ENCODE results near the gene TDRD12.
"Not testable (repeated sequence)": the region's sequence is repeated elsewhere in the genome, so short reads cannot be mapped to it uniquely, and the experiment has no call there.

TDRD12 gene

DNA sequence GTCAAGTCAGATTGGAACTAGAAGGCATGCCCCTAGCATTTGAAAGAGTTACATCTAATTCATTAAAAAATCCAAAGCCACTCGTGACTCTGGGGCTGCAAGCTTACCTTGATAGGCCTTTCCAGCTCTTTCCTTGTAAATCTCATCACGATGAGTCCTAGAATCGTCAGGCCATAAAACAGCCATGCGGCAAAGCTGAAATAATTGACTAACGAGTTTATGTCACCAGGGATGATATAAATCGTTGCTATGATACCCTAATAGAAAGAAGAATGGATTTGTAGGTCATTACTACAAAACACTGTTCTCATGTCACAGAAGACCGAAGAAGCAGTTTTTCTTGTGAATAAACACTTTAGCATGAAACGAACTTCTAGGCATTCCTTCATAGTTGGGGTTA is 122.5 kb downstream of the TDRD12 start:
- Histone ChIP-seq H3K4me1 (no peaks in the 10 kb centered on the region), H3K4me3 (no peak overlapping the region)

DNA sequence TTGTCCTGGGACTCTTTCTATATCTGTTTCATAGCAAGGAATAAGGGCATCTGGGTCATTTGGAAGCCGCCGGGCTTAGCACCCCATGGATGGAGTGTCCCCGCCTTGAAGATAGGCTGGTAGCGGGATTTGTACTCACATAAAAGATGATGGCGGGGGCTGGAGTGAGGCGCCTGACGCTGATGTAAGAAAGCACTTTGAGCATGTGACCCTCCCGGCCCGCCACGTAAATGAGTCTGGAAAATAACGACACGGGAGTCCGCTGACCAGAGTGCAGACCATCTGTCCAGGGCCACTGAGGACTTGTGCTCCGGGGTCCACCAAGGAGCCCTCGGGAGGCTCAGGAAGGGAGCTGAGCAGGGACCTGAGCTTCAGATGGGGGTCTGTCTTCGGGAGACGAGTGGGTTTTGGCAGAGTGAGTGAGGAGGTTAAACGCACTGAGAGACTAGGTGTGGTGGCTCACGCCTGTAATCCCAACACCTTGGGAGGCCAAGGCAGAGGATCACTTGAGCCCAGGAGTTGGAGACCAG is 124.2 kb downstream of the TDRD12 start:
- no peaks in the 10 kb centered on the region for H3K36me3 ChIP-seq

More for the DNA sequence above, 122.5 kb downstream of the TDRD12 start:
- H3K9me3 ChIP-seq, result peaks cover 27% of the 10 kb centered on the region
- no peaks in the 10 kb centered on the region for H3K36me3 ChIP-seq
- no peak overlapping the region for H3K4me2 ChIP-seq
- no peak overlapping the region for H3K9ac ChIP-seq
- no peaks in the 10 kb centered on the region for H3K27me3 ChIP-seq
- H3K27ac ChIP-seq, result no peak overlapping the region
- no peak for TF ChIP-seq Cebpa-rat (IDR thresholded peaks at IDR 0.05)
- H4K20me1 ChIP-seq, result no peaks in the 10 kb centered on the region

DNA sequence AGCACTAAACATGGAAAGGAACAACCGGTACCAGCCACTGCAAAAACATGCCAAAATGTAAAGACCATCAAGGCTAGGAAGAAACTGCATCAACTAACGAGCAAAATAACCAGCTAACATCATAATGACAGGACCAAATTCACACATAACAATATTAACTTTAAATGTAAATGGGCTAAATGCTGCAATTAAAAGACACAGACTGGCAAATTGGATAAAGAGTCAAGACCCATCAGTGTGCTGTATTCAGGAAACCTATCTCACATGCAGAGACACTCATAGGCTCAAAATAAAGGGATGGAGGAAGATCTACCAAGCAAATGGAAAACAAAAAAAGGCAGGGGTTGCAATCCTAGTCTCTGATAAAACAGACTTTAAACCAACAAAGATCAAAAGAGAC is 128.5 kb downstream of the TDRD12 start:
- not testable (repeated sequence) for H3K4me2 ChIP-seq, H3K9ac ChIP-seq, H3K27me3 ChIP-seq, H3K36me3 ChIP-seq, H3K4me1 ChIP-seq, H3K9me3 ChIP-seq, H3K4me3 ChIP-seq, H3K27ac ChIP-seq, H4K20me1 ChIP-seq

More for the DNA sequence above, 124.2 kb downstream of the TDRD12 start:
- Histone ChIP-seq H3K4me3 (no peak overlapping the region), H3K27ac (no peak overlapping the region), H3K4me1 (no peaks in the 10 kb centered on the region), H3K27me3 (no peaks in the 10 kb centered on the region), H3K9ac (no peak overlapping the region), H3K4me2 (no peak overlapping the region), H3K9me3 (peaks cover 26% of the 10 kb centered on the region), H4K20me1 (no peaks in the 10 kb centered on the region)
- TF ChIP-seq Cebpa-rat (IDR thresholded peaks at IDR 0.05), result no peak

DNA sequence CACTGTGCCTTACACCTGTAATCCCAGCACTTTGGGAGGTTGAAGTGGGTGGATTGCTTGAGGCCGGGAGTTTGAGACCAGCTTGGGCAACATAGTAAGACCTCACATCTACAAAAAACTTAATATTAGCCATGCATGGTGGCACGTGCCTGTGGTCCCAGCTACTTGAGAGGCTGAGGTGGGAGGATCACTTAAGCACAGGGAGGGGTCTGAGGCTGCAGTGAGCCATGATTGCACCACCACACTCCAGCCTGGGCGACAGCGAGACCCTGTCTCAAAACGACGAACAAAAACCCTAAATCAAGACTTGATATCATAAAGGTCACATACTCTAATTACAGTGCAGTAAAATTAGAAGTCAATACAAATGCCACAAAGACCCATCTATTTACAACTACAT is 132.6 kb downstream of the TDRD12 start:
- Histone ChIP-seq H3K27me3 (no peaks in the 10 kb centered on the region), H3K27ac (no peak overlapping the region), H3K4me3 (no peak overlapping the region), H3K9ac (no peak overlapping the region), H3K9me3 (no peaks in the 10 kb centered on the region), H3K36me3 (no peaks in the 10 kb centered on the region), H3K4me1 (no peaks in the 10 kb centered on the region), H3K4me2 (no peak overlapping the region), H4K20me1 (no peaks in the 10 kb centered on the region)
- TF ChIP-seq Cebpa-rat (IDR thresholded peaks at IDR 0.05), result no peak

DNA sequence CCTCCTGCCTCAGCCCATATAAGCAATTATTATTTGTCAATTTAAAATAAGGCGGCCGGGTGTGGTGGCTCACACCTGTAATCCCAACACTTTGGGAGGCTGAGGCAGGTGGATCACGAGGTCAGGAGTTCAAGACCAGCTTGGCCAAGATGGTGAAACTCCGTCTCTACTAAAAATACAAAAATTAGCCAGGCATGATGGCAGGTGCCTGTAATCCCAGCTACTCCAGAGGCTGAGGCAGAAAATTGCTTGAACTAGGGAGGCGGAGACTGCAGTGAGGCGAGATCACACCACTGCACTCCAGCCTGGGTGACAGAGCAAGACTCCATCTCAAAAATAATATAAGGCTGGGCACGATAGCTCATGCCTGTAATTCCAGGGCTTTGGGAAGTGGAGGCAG is 137.3 kb downstream of the TDRD12 start:
- not testable (repeated sequence) for H3K4me2 ChIP-seq, H3K27me3 ChIP-seq, H4K20me1 ChIP-seq, H3K4me1 ChIP-seq, H3K9ac ChIP-seq, H3K9me3 ChIP-seq, H3K4me3 ChIP-seq, H3K36me3 ChIP-seq, H3K27ac ChIP-seq

DNA sequence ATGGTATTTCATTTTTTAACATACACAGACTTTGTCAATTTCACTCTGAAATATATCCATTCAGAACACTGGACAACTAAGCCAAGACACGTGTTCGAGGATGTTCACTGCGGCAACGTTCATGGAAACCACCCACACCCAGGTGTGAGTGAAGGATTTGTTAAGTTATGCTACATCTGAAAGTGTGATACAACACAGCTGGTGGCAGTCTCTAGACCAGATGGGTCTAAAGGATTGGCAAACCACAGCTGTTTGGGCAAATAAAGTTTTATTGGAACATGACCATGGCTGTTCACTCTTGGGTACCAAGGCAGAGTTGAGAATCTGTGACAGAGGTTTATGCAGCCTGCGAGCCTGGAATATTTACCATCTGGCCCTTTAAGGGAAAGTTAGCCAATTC is 138.0 kb downstream of the TDRD12 start:
- H3K27me3 ChIP-seq, result no peaks in the 10 kb centered on the region
- H3K9me3 ChIP-seq, result no peaks in the 10 kb centered on the region

DNA sequence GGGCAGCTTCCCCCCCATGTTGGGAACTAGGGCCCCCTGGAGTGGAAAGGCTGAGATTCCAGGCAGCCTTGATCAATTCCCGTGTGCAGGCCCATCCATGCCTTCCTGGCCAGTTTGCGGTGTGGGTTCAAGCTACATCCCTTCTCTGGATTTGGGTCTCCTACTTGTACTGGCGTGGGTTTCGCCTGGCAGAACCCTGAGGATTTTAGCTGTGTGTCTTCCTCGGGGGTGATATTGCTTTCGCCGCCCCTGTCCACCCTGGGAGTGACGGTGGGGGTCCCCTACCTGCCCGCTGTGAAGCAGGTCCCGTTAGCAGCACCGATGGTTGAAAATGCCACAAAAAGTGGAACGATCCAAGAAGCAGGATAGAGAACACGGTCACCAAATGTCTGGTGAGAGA is 138.6 kb downstream of the TDRD12 start:
- Histone ChIP-seq H3K27ac (no peak overlapping the region), H3K4me2 (no peak overlapping the region), H3K9ac (no peak overlapping the region), H4K20me1 (no peaks in the 10 kb centered on the region), H3K27me3 (no peaks in the 10 kb centered on the region), H3K4me1 (no peaks in the 10 kb centered on the region), H3K9me3 (no peaks in the 10 kb centered on the region), H3K4me3 (no peak overlapping the region), H3K36me3 (no peaks in the 10 kb centered on the region)
- no peak for TF ChIP-seq Cebpa-rat (IDR thresholded peaks at IDR 0.05)

More for the DNA sequence above, 138.0 kb downstream of the TDRD12 start:
- Histone ChIP-seq H3K4me1 (no peaks in the 10 kb centered on the region), H3K4me3 (no peak overlapping the region), H4K20me1 (no peaks in the 10 kb centered on the region), H3K27ac (no peak overlapping the region), H3K4me2 (no peak overlapping the region), H3K36me3 (no peaks in the 10 kb centered on the region), H3K9ac (no peak overlapping the region)
- no peak for TF ChIP-seq Cebpa-rat (IDR thresholded peaks at IDR 0.05)

DNA sequence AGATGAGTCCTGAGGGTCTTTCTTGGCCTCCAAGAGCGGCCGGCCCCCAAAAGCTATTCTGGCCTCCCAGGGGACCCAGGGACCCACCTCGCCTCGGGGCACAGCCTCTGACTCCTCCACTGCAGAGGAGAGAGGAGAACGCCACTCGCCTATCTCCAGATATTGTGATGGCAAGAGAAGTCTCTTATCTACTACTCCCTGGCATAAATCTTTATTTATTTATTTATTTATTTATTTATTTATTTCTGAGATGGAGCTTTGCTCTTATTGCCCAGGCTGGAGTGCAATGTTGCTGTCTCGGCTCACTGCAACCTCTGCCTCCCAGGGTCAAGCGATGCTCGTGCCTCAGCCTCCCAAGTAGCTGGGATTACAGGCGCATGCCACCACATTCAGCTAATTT is 139.0 kb downstream of the TDRD12 start:
- H3K9me3 ChIP-seq, result no peaks in the 10 kb centered on the region
- H4K20me1 ChIP-seq, result no peaks in the 10 kb centered on the region
- no peak overlapping the region for H3K27ac ChIP-seq
- no peak overlapping the region for H3K4me2 ChIP-seq
- H3K27me3 ChIP-seq, result no peaks in the 10 kb centered on the region
- H3K4me3 ChIP-seq, result no peak overlapping the region
- H3K4me1 ChIP-seq, result no peaks in the 10 kb centered on the region
- no peak overlapping the region for H3K9ac ChIP-seq
- no peak for TF ChIP-seq Cebpa-rat (IDR thresholded peaks at IDR 0.05)
- no peaks in the 10 kb centered on the region for H3K36me3 ChIP-seq

DNA sequence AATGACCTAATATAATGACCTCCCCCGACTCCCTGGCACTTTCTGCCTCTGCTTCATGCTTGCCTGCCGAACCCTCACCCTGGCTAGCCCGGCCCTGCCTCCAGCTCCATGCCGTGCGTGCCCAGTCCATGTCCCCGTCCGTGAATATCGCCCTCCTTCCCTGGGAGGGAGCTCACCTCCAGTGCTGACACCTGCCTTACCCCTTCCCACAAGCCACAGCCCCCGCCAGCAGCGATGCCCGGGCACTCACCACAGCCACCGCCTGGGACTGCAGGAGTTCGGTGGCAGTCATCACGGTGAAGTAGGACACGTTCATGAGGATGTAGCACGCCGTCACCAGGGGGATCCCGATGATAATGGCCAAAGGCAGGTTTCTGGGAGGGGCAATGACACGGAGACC is 140.0 kb downstream of the TDRD12 start:
- H3K36me3 ChIP-seq, result no peaks in the 10 kb centered on the region
- no peak overlapping the region for H3K27ac ChIP-seq
- TF ChIP-seq Cebpa-rat (IDR thresholded peaks at IDR 0.05), result no peak
- H4K20me1 ChIP-seq, result no peaks in the 10 kb centered on the region
- no peaks in the 10 kb centered on the region for H3K9me3 ChIP-seq
- no peaks in the 10 kb centered on the region for H3K27me3 ChIP-seq
- no peak overlapping the region for H3K9ac ChIP-seq
- H3K4me1 ChIP-seq, result no peaks in the 10 kb centered on the region
- no peak overlapping the region for H3K4me3 ChIP-seq
- no peak overlapping the region for H3K4me2 ChIP-seq

DNA sequence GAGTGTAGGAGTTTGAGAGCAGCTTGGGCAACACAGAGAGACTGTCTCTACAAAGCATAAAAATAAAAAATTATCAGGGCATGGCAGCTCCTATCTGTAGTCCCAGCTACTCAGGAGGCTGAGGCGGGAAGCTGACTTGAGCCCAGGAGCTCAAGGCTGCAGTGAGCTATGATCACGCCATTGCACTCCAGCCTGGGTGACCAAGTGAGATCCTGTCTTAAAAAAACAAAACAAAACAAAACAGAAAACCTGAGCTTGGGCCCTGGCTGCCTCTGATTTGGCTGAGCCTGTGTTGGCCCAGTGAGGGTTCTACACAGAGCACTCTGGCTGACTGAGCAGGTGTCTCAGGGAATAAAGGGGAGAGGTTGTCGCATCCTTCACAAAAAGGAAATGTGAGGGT is 142.0 kb downstream of the TDRD12 start:
- Histone ChIP-seq H3K9ac (no peak overlapping the region), H3K9me3 (no peaks in the 10 kb centered on the region), H3K27ac (no peak overlapping the region), H3K36me3 (no peaks in the 10 kb centered on the region), H3K4me2 (no peak overlapping the region), H3K4me1 (0 out of 2 replicates have a peak, but pooled peaks cover 3% of the 10 kb centered on the region), H3K4me3 (no peak overlapping the region), H3K27me3 (no peaks in the 10 kb centered on the region), H4K20me1 (no peaks in the 10 kb centered on the region)
- TF ChIP-seq Cebpa-rat (IDR thresholded peaks at IDR 0.05), result no peak

DNA sequence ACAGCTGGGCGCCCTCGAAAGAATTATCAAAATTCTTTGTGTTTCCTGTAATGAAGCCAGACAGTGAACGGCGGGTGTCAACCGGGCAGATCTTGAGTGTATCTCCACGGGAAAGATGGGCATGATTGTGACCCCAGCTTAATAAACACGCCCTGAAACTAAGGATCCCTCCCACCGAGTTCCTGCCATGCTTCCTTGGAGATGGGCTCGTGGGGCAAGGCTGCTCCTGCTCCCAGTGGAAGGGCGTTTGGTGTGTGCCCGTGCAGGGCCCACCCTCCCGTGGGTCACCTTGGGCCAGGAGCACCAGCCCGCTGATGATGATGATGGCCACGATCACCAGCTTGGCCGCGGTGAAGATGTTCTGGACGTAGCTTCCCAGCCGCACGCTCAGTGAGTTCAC is 142.6 kb downstream of the TDRD12 start:
- H3K9ac ChIP-seq, result no peak overlapping the region
- H4K20me1 ChIP-seq, result no peaks in the 10 kb centered on the region
- 0 out of 2 replicates have a peak, but pooled peaks cover 3% of the 10 kb centered on the region for H3K4me1 ChIP-seq
- no peak overlapping the region for H3K4me2 ChIP-seq
- no peak overlapping the region for H3K4me3 ChIP-seq
- H3K27ac ChIP-seq, result no peak overlapping the region
- H3K27me3 ChIP-seq, result no peaks in the 10 kb centered on the region
- no peaks in the 10 kb centered on the region for H3K9me3 ChIP-seq
- TF ChIP-seq Cebpa-rat (IDR thresholded peaks at IDR 0.05), result no peak
- no peaks in the 10 kb centered on the region for H3K36me3 ChIP-seq
